Right lobe of liver (tissue), 4 donors: ENCODE results near the gene SYNGR2.

Experiments used
- CTCF ChIP-seq, 4 donors: fragments of 200-600 bp in 3 of 4; fragments of 450-650 bp in 1 of 4; IDR thresholded peaks; one replicate each; pipeline versions ENCODE4 v1.5.1 to v1.8.0; 2016 to 2022; ENCODE audit warnings: antibody characterized with exemption in 4 of 4, mild to moderate bottlenecking in 2 of 4
- POLR2A ChIP-seq: fragments of 450-650 bp; IDR thresholded peaks from one replicate; pipeline ENCODE4 v1.6.1; 2017; ENCODE audit warnings: antibody characterized with exemption, mild to moderate bottlenecking
- donor health status: DM: no; HTN: no; CAD: no.
- donor health status: DM: no; HTN: no; CAD: no.
- donor health status: DM: no; HTN: yes; CAD: no.

DNA sequence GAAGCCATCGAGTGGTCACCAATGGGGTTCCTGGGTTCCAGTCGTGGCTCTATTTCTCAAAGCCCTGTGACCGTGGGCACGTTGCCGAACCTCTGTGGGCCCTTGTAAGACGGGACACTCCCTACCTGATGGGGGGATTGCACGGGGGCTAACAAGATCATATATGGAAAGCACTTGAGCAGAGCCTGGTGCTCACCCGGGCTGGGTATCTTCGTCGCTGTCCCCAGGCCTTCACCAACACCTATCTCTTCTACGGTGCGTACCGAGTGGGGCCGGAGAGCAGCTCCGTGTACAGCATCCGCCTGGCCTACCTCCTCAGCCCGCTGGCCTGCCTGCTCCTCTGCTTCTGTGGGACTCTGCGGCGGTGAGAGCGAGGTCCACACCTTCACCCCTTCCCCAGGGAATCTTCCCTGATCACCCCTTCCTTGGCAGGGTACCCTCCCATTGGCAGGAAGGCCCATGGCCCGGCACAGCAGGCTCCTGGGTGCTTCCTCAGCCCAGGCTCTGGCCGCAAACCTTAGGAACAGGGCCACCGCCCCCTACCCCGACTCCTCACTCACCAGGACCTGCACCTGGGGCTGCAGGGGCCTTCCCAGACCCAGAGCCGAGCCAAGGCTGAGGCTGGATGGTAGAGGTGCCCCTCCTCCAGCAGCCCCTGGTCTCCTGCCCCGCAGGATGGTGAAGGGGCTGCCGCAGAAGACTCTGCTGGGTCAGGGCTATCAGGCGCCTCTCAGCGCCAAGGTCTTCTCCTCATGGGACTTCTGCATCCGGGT, 35.0 kb upstream of the SYNGR2 start:
- TF ChIP-seq CTCF (IDR thresholded peaks at IDR 0.05) (no peak), POLR2A (no peak)
